ENCODE results near the gene CATSPERB. TPM values are rescaled to one million over a fixed set of nuclear protein-coding genes. Genes with fewer than 3 reads are reported as not detected.

CATSPERB gene
- total and polyA plus RNA-seq, 2 of the 8 experiments (the other 6 are each of a cell fraction or from before 2014, with no cell fraction given) = 0.11 to 0.30 TPM

GRCh38 chr14:91681118-91681517, 50.8 kb downstream of the CATSPERB start:
- Histone ChIP-seq H3K36me3 (ENCODE audit: control insufficient read depth in 2 of 4, insufficient read depth in 4 of 4, low read length in 3 of 4) (no peaks in the 10 kb centered on the region), H3K4me1 (replicated peaks in 1 of 4; ENCODE audit: control insufficient read depth in 3 of 4, insufficient read depth in 4 of 4, low read length in 3 of 4) (no peaks in the 10 kb centered on the region), H3K4me3 (ENCODE audit: extremely low read depth in 1 of 4, insufficient read depth in 2 of 4, low read depth in 3 of 4, low read length in 4 of 4) (no peak overlapping the region), H2BK20ac (ENCODE audit: low read length) (no peak overlapping the region), H2BK5ac (ENCODE audit: low read depth, low read length) (no peak overlapping the region), H3K18ac (ENCODE audit: extremely low read depth, low read length) (no peak overlapping the region), H4K8ac (ENCODE audit: extremely low read depth, insufficient read depth, low read length) (no peak overlapping the region), H2AFZ (ENCODE audit: low read length) (no peak overlapping the region), H3K79me2 (ENCODE audit: control insufficient read depth in 1 of 2, insufficient read depth in 2 of 2, low read length in 2 of 2) (no peaks in the 10 kb centered on the region), H3K27ac (ENCODE audit: low read depth, low read length) (no peak overlapping the region), H3K14ac (ENCODE audit: insufficient read length) (no peak overlapping the region), H3K23ac (ENCODE audit: insufficient read length) (no peak overlapping the region), H4K5ac (ENCODE audit: insufficient read length, low read depth, low read length) (no peak overlapping the region), H4K20me1 (replicated peaks in 1 of 2; ENCODE audit: control insufficient read depth in 1 of 2, insufficient read depth in 2 of 2, low read length in 2 of 2) (no peaks in the 10 kb centered on the region), H2AK5ac (ENCODE audit: low read depth, low read length) (no peak overlapping the region), H3K4ac (replicated peaks; ENCODE audit: insufficient read length, low read depth, low read length) (no peak overlapping the region), H2BK15ac (ENCODE audit: low read length) (no peak overlapping the region), H3K9ac (replicated peaks in 1 of 4; ENCODE audit: extremely low read depth in 1 of 4, low read depth in 3 of 4, low read length in 3 of 4) (no peak overlapping the region), H4K91ac (replicated peaks; ENCODE audit: insufficient read length, low read length) (no peak overlapping the region), H3K56ac (replicated peaks; ENCODE audit: insufficient read length, low read depth, low read length) (no peak overlapping the region), H3K79me1 (ENCODE audit: low read depth, low read length) (no peaks in the 10 kb centered on the region), H3K27me3 (replicated peaks in 1 of 4; ENCODE audit: control insufficient read depth in 3 of 4, extremely low read depth in 1 of 4, insufficient read depth in 3 of 4, low read length in 3 of 4) (no peaks in the 10 kb centered on the region), H3K4me2 (ENCODE audit: insufficient read depth in 1 of 2, low read depth in 2 of 2, low read length in 2 of 2) (no peak overlapping the region), H3K9me3 (ENCODE audit: insufficient read depth in 2 of 2, low read depth in 1 of 2, low read length in 1 of 2) (peaks cover 22 to 36% of the 10 kb centered on the region in 2 experiments), H2BK12ac (ENCODE audit: low read depth, low read length) (no peak overlapping the region), H2BK120ac (replicated peaks; ENCODE audit: low read depth, low read length) (no peak overlapping the region), H3K23me2 (ENCODE audit: low read depth, low read length) (no peaks in the 10 kb centered on the region)
- ChIA-PET POLR2A (ENCODE audit: partially characterized antibody) (no interaction called here), CTCF (ENCODE audit: partially characterized antibody) (no interaction called here)
- FAIRE-seq (no peak), DNase-seq (ENCODE audit: low read depth in 1 of 2, low spot score in 2 of 2) (no peak)
- no peak for TF ChIP-seq SIN3A (conservative IDR thresholded peaks at IDR 0.05 in 1 of 2, IDR thresholded peaks at IDR 0.05 in 1 of 2; ENCODE audit: low read depth in 1 of 2, low read length in 2 of 2)
- TF ChIP-seq TAF1 (IDR thresholded peaks at IDR 0.05; ENCODE audit: low read depth, low read length) = no peak
- TF ChIP-seq KDM4A (IDR thresholded peaks at IDR 0.05; ENCODE audit: low read depth, low read length, severe bottlenecking) = no peak
- TF ChIP-seq HDAC6 (IDR thresholded peaks at IDR 0.05; ENCODE audit: low read depth, low read length) = no peak
- TF ChIP-seq BRCA1 (IDR thresholded peaks at IDR 0.05; ENCODE audit: low read depth, low read length) = no peak
- TF ChIP-seq SIRT6 (IDR thresholded peaks at IDR 0.05; ENCODE audit: low read length) = no peak
- TF ChIP-seq POLR2A (IDR thresholded peaks at IDR 0.05; ENCODE audit: control extremely low read depth in 1 of 2, low read depth in 2 of 2, low read length in 2 of 2) = no peak
- TF ChIP-seq SRF (IDR thresholded peaks at IDR 0.05; ENCODE audit: low read depth, low read length) = no peak
- 94% methylated on average over 4 of the region's 4 CpGs; no CpG with 5 or more reads in 1 of the 2 experiments for WGBS, 2 experiments (ENCODE audit: extremely low coverage in 1 of 2, insufficient coverage in 1 of 2, insufficient read length in 1 of 2, insufficient replicate concordance in 2 of 2, low coverage in 1 of 2, low lambda C conversion rate in 2 of 2, missing lambda C conversion rate in 1 of 2)

Data from H1 (cell line).